ENCODE data around the gene TBX19.

TBX19 gene

GRCh38 chr1:168360151-168361021 is 79.7 kb downstream of the TBX19 start:
- no peak for DNase-seq

- DNase-seq, result no peak
Measured at GRCh38 chr1:168361252-168361651, 80.6 kb downstream of the TBX19 start.

- DNase-seq, result no peak
Measured at GRCh38 chr1:168362991-168363390, 82.3 kb downstream of the TBX19 start.
